ENCODE results near the gene NOPCHAP1.

Gene NOPCHAP1

DNA sequence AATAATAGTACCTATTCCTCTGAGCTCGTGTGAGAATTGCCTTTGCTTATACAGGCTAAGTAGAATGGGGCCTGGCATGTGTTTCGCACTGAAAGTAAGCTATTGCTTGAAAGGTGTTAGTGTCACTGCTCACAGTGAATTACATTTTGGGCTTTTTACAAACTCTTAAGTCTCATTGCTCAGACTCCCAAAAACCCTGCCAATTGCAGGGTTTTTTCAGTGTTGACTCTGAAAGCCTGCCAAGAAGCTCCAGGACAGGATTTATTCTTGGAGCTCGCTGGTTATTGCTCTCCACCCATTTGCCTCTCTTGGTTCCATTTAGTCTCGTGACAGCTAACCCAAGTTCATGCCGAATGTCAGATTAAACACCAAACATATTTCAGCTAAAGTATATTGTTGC lies 39.8 kb downstream of the NOPCHAP1 start:
- DNase-seq = no peak

DNA sequence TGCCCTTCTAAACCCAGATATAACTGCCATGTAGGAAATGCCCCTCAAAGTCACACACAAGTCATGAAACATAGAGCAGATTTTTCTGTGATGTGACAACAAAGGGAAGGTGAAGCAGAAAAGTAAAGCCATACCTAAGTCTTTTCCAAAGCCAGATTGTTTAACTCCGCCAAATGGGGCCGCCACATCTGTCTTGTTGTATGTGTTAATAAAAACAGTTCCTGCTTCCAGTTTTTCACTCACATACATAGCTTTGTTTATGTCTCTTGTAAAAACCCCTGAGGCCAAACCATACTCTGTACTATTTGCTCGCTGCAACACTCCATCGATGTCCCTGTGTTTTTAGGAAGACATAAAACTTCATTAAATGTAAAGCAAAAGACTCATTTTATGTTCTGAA lies 40.3 kb downstream of the NOPCHAP1 start:
- no peak for DNase-seq

DNA sequence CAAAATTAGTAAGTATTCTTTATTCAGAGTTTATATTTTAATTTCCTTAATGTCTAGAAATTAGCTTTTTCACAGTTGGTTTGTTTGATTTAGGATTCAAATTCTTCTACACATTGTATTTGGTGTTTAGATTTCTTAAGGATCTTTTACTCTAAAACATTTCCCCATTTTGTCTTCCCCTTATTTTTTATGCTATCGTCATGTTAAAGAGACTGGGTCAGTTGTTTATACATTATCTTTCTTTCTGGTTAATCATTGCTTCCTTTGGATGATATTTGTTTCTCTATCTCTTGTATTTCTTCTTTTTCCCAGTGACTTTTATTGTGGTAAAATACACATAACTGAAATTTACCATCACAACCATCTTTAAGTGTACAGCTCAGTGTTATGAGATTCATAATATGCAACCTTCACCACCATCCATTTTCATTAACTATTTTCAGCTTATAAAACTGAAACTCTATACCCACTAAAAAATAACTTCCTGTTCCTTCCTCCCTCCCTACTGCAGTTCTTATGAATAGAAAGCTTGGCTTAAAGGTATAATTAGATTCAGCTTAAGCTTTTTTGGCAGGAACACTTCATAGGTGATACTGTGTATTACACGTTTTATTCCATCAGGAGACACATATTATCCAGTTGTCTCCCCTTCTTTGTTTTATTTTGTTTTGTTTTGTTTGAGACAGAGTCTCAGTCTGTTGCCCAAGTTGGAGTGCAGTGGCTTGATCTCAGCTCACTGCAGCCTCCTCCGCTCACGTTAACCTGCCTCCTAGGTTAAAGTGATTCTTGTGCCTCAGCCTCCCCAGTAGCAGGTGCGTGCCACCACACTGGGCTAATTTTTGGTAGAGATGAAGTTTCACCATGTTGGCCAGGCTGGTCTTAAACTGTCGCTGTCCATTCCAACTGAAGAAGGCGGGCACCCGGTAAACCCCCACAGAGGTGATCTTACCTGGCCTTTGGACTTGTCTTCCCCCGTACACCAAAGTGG lies 45.0 kb downstream of the NOPCHAP1 start:
- DNase-seq = no peak

DNA sequence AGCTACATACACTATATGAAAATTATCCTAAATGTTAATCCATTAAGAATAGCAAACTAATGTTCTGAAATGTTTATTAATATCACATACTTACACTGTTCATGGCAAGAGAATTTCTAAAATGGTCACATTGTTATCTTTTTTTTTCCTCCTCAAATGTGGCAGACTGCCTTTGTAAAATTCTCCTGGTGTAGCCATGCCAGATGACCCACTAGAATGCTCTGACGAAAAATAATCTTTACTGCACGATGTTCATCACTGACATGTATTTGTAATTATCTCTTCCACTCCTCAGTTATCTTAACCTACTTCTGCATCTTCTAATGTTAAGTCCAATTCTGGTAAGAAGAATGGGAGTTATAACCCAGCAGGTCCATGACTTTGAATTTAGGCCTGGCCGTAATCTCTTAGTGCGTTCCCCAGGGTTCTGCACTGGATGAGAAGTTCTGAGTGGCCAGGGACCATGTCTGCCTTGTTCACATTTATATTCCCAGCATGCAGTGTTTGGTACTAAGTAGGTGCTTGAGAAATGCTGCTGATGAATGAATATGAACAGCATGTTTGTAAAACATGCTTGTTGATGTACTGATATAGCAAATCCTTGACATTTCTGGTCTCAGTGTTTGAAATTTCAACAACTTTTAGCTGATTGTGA lies 46.7 kb downstream of the NOPCHAP1 start:
- DNase-seq = no peak

GRCh38 chr12:105033851-105034250 lies 47.7 kb downstream of the NOPCHAP1 start:
- DNase-seq = no peak
